ENCODE results near the gene SLC30A4.

The SLC30A4 gene

DNA sequence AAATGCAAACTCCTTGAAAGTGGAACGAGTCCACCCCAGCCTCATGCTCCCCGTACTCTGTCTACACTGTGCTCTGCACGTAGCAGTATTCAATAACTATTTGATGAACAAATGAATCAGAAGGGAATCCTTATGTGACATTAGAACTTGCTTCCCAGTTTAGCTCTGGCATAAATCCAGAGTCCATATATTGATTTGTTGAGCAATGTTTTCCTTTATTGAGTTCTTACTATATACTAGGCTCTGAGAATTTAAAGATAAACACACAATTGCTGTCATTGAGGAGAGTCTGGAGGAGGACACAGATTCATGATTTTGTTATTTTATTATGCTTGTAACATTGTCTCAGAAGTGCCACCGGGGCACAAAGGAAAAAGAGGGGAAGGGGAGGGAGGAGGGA lies 73.2 kb downstream of the SLC30A4 start:
- no peak for DNase-seq

DNA sequence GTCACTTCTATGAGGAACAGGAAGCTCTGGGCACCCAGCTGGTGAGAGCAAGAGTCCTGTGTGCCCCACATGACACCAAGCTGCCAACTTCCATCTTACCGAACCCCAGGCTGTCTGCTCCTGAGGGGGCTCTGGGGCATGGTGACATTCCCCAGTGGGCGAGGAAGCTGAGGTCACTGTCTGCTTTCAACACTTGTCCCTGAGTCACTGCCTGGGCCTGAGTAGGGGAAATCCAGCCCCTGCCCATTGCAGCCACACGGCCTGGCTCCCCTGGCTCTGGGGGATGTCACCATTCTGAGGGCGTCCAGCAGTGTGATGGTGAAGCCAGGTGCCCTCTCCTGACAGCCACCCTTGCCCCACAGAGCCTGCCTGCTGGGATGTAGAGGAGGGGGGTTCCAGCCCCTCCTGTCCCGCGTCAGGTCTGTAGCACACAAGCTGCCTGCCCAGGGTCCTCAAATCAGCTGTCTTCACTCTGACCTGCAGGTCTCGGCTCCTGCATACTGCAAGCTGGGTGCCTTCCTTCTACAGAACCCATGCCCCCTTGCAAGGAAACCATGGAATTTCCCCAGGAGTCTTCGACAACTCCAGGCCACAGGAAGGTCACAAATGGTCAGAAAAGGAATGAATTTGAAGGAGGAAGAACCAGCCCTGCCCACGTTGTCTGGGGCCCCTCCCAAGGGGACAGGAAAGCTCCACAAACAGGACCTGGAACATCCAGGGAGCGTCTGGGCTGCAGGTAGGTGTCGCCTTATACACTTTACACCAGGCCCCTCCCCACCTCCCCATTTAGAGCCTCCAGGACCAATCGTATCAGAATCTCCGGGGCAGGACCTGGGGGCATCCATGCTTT lies 74.3 kb downstream of the SLC30A4 start:
- DNase-seq, result no peak

DNA sequence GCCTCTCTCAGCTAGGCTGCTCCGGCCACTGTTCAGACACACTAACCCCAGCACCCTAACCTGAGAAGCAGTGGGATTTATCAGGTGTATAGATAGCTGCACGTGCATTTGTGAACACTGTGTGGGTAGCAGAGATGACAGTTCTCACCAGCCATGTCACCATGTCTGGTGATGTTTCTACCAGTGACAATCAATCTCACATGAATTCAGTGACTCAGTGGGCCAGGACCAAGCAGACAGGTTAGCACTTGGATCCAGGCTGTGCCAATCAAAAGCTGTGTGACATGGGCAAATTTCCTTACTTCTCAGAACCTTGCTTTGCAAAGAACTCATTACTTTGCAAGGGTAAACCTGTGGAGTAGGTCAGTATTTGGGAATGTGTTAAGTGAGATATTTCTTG lies 78.9 kb downstream of the SLC30A4 start:
- no peak for DNase-seq

DNA sequence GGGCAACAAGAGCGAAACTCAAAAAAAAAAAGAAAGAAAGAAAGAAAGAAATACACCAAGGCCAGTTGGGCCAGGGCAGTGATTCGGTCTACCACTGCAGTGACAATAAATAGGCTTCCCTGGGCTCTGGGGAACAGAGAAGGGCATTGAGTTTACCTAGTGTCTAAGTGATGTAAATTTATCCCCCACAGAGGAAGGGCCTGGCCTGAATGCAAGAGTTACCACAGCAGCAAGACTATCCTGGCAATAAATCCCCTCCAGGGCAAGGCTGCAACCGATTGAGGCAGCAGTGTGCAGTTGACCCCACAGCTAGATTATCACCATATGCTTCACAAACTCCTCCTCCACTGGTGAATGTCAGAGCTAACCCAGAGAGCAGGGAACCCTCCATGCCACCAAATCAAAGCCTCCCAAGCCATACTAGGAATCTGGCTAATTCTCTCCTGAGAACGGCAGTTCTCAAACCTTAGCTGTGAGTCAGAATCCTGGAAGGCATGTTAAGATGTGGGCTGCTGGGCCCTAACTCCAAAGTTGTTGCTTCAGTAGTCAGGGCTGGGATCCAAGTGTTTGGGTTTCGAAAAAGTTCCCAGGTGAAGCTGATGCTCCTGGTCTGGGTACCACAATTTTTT lies 79.9 kb downstream of the SLC30A4 start:
- no peak for DNase-seq

DNA sequence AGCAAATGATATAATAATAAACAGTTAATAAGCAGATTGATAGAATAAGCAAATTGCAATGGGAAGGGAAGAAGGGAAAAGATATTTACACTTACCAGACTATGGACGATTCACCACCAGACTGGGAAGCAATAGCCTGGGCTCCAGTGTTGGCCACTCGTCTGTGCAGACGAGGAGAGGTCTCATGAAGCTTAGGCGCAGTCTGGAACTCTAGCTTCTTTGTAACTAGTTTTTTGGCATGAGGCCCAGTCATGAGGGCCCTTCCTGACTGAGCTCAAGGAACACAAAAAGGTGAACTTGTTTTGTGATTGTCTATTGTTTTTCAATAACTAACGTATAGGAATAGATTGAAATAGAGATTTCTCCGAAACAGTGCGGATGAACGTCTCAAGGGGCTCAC lies 80.9 kb downstream of the SLC30A4 start:
- no peak for DNase-seq

DNA sequence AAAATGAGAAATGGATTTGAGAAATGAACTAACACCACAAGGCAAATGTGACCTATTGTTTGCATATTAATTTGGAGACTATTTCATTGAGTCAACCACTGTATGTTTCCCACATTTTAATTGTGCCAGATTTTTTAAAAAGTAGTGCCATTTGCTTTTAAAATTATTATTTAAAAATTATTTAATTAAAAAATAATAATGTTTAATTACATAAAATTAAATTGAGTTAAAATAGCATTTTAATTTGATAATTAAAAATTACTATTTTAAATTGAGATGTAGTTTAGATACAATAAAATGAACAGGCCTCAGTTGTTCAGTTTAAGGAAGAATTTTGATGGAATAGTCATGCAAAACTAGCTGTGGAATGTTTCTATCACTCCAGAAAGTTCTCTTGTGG lies 81.5 kb downstream of the SLC30A4 start:
- no peak for DNase-seq

DNA sequence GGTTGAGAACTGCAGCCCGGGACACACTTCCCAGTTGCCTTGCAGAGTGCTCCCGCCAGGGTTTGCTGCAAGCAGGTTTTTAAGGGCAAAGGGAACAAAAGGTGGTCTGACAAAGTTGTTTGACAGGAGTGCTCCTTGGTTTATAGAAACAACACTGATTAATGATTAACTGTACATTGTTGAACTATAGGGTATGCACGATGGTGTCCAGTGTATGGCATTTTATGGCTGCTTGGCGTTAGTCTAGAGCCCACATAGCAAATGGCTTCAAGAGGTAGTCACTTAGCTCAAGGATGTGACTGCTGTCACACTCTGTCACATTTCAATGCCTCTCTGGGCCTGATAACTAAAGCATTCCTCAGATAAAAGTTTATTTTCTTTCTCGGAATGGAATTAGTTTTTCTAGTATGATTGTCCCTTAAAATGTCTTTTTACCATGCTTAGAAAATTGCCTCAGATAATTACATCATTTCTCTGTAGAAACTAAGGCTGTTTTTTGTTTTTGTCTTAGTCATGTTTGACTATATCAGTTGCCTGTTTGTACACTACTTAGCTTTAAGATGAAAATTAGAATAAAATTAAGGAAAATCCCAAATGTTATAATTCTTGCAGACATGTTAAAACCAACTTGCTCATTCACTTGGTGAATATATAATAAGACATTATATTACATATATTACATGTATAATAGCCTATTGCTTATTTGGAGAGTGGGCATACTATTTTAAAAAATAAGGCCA lies 82.9 kb downstream of the SLC30A4 start:
- no peak for DNase-seq

DNA sequence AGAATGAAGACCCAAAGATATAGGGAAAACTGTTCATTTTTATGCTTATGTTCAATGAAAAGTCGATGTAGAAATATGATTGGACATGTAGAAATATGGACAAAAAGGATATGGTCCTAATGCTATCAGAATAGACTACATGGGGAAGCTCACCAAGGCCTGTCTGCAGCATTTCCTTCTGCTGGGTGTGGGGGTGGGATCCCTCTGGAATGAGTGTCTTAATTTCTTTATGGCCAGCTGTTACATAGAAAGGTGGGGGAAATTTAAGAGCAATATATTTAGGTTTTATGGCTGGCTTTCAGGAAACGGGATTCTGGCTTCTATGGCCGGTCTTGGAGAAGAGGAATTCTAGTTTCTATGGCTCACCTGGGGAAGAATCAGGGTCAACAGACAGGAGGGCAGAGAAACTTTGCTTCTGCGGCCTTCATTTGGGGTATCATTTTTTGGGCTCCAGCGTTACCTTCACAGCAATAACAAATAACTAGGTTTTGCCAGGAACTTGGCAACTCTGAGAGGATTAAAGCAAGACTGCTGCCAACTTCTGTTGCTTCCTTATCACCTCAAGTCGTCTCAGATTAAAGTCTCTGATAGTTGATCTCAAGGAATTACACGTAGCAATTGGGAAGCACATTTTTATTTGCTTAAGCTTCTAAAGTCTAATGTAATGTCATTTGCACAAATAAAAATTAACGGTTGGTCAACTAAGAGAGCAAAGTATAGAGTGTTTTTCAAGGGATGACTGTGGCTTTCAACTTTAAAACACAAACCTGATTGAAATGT lies 87.2 kb downstream of the SLC30A4 start:
- DNase-seq, result no peak

DNA sequence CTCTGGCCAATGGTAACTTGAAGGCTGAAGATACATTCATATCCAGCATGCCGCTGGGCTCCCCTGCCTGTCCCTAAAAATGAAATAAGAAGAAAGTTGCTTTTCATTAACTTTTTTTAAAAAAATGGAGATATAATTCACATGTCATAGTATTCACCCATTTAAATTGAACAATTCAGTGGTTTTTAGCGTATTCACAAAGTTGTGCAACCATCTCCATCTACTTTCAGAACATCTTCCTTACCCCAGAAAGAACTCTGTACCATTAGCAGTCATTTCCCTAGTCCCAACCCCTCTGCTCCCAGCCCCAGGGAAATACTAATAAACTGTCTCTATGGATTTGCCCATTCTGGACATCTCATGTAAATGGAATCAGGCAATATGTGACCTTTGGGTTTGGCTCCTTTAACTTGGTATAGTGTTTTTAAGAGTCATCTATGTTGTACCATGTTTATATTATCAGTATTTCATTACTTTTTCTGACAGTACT lies 88.4 kb downstream of the SLC30A4 start:
- DNase-seq, result no peak

DNA sequence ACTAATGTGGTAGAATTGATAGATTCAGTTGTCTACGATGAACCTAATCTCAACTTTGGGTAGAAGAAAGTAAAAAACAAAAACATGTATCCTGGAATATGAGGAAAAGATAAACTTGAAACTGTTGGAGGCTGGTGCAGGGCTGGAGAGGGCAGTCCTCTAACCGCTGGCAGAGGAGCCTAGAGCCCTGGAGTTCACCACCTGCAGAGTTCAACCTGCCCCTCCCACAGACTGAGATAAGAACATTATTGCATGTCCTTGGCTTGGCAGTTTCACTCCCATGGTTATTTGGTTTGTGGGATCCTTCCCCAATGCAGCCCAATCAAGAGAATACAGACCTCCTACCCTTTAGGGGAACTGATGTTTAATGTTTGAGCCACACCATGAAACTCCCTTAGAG lies 91.0 kb downstream of the SLC30A4 start:
- no peak for DNase-seq

DNA sequence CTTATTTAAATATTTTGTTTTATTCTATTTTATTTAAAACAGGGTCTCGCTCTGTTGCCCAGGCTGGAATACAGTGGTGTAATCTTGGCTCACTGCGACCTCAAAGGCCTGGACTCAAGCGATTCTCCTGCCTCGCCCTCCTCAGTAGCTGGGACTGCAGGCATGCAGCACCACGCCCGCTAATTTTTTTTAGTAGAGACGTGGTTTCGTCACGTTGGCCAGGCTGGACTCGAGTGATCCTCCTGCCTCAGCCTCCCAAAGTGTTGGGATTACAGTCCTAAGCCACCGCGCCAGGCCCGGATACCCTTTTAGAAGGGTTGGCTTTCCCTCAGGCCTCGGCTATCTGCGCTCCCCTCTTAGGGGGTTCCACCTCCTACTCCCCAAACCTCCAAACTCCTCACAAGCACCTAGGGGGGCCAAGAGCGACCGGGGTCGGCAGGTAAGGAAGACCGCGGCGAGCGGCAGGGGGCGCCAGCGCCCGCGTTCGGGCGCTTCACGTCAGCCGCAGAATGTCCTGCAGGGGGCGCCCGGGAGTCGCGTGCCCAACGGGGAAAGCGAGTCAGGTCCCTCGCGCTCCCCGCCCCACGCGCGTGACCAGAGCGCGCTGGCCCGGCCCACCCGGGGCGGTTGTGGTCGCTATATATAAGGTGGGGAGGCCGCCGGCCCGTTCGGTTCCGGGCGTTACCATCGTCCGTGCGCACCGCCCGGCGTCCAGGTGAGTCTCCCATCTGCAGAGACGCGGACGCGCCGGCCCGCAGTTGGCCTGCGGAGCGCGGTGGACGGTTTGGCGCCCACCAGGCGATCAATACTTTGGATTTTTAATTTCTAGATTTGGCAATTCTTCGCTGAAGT lies 92.4 kb downstream of the SLC30A4 start:
- peak; percentile 79 for DNase-seq
